Vagina (tissue), 2 donors: ENCODE measurements around the gene LARP1.

ENCODE experiments used
- CTCF ChIP-seq, 3 experiments: fragments of 450-650 bp in 2 of 3; fragments of 200-600 bp in 1 of 3; sonication (generic) in 1 of 3; IDR thresholded peaks; one replicate each; pipeline ENCODE4 v1.5.1; 2017 to 2019; ENCODE audit warnings: antibody characterized with exemption in 3 of 3, mild to moderate bottlenecking in 2 of 3, moderate library complexity in 2 of 3
- POLR2A ChIP-seq, 2 donors: fragments of 450-650 bp; IDR thresholded peaks; one replicate each; pipeline ENCODE4 v1.6.1; 2017; ENCODE audit warnings: antibody characterized with exemption in 2 of 2, mild to moderate bottlenecking in 2 of 2, moderate library complexity in 2 of 2

DNA sequence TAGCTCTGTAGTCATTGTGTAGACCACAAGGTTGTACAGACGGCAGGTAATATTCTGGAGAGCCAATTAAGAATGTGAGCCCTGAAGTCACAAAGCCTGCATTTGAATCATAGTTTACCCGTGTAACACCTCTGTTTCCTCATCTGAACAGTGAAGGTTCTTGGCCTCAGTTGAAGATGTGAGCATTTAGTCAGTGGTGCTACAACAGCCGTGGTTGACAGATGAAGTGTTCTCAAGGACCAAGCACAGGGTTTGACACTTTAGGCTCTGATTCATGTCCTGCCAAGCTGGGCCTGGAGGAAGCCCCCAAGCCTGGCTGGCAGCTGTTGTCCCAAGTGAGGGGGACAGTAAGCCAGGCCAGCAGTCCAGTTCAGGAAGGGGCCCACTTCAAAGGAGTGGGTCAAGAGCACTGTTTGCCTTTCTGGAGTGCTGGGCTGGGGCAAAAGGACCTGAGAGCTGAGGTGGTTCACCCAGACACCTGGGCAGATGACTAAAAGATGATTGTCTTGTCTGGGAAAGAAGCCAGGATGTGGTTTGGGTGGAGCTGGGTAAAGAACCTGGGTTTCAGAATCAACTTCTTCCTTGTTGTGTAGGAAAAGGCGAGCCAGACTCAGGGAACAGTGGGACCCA is 74.5 kb downstream of the LARP1 start:
- TF ChIP-seq POLR2A (IDR thresholded peaks at IDR 0.05) (no peak), CTCF (IDR thresholded peaks at IDR 0.05) (no peak)
